GM10266 (cell line): ENCODE measurements around the gene APBA3.

Experiments used
- DNase-seq: peaks from one replicate; pipeline ENCODE4 v3.0.0; 2012; ENCODE audit errors: extremely low spot score
- TF ChIP-seq, protein P1 (sequence below): IDR thresholded peaks from 2 replicates; pipeline ENCODE4 v1.5.1; 2012; ENCODE audit warnings: mild to moderate bottlenecking, low read depth; ENCODE audit not compliant: control insufficient read depth, insufficient read depth; ENCODE audit errors: missing control alignments

APBA3 gene

DNA sequence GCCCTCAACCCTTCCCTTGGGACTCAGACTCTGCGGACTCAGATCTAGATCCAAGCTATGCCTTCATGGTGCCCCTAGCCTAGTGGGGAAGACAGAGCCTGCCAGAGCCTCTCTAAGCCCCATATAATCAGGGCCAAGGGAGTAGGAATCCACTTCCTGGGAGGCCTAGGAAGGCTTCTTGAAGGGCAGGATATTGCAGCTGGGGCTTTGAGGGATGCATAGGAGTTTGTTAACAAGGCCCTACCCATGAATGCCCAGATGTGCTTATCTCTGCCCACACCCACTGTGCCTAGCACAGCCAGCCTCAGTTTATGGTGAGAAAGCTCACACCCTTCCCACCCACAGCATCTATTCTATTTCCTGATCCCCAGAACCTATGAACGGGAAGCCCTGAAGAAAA, 11.3 kb downstream of the APBA3 start:
- TF ChIP-seq, protein P1, sequence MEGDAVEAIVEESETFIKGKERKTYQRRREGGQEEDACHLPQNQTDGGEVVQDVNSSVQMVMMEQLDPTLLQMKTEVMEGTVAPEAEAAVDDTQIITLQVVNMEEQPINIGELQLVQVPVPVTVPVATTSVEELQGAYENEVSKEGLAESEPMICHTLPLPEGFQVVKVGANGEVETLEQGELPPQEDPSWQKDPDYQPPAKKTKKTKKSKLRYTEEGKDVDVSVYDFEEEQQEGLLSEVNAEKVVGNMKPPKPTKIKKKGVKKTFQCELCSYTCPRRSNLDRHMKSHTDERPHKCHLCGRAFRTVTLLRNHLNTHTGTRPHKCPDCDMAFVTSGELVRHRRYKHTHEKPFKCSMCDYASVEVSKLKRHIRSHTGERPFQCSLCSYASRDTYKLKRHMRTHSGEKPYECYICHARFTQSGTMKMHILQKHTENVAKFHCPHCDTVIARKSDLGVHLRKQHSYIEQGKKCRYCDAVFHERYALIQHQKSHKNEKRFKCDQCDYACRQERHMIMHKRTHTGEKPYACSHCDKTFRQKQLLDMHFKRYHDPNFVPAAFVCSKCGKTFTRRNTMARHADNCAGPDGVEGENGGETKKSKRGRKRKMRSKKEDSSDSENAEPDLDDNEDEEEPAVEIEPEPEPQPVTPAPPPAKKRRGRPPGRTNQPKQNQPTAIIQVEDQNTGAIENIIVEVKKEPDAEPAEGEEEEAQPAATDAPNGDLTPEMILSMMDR: no peak
- no peak for DNase-seq

DNA sequence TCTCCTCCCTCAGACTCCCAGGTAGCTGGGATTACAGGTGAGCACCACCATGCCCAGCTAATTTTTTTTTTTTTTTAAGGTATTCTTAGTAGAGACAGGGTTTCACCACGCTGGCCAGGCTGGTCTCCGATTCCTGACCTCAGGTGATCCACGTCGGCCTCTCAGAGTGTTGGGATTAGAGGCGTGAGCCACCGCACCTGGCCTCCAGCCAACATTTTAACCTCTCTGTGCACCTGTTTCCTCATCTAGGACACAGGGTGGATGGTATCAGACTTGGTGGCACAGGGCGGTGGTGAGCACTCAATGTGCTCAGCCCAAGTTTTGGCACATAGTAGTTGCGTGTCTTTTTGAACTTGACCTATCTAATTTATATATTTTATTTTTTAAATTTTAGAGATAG, 12.5 kb downstream of the APBA3 start:
- DNase-seq: no peak
- TF ChIP-seq, protein P1: no peak

DNA sequence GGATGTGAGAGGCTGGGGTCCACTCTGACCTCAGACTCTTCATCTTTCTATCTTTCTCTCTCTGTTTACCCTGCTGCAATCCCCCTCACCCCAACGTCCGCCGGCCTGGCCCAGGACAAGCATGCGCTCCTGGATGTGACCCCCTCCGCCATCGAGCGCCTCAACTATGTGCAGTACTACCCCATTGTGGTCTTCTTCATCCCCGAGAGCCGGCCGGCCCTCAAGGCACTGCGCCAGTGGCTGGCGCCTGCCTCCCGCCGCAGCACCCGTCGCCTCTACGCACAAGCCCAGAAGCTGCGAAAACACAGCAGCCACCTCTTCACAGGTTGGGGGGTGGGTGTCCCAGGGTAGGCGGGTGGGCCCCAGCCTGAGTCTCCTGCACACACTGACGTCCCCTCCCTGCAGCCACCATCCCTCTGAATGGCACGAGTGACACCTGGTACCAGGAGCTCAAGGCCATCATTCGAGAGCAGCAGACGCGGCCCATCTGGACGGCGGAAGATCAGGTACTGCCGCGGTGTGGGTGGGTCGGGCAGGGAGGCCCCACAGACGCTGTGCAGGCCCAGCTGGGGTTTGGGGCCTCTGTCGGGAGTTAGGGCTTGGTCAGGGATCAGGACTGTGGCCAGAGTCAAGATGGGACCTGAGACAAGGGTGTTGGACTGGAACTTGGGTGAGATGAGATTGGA, 15.0 kb downstream of the APBA3 start:
- TF ChIP-seq, protein P1: no peak
- no peak for DNase-seq

DNA sequence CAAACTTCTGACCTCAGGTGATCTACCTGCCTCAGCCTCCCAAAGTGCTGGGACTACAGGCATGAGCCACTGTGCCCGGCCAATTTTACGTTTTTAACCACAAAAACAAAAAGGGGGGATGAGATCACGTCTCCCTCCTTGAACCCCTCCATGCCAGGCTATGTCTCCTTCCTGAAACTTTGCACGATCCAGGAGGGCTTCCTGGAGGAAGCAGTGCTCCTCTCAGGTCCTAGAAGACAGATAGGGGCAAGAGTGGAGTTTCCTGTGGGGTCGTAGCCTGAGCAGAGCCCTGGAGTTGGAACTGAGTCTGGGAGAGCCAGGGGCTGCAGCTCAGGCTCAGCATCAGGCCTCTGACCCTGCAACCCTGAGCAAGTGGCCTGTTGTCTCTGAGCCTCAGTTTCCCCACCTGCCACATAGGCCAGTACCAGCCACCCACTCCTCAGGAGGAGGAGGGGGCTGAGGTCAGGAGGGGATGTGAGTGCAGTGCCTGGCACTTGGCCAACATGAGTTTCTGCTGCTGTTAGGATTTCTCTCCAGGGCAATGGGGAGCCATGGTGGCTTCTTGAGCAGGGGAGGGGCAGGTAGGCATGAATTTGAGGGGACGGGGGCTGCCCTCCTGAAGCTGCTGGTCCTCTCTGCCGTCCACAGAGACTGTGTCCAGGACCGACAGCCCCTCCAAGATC, 16.0 kb downstream of the APBA3 start:
- no peak for DNase-seq
- TF ChIP-seq, protein P1: no peak

DNA sequence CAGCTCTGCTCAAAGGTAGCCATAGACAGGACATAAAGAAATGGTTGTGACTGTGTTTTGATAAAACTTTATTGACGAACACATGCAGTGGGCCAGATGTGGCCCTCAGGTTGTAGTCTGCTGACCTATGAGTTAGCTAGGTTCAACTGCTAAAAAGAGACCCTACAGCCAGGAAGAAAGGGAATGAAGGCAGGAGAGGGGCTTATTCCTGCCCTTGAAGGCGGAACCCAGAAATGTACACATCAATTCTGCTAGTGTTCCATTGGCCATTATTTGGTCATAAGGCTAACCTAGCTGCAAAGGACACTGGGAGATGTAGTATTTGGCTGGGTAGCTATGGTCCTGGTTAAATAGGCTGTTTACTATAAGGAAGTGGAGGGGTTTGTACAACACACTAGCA, 18.0 kb downstream of the APBA3 start:
- no peak for DNase-seq
- TF ChIP-seq, protein P1: no peak

DNA sequence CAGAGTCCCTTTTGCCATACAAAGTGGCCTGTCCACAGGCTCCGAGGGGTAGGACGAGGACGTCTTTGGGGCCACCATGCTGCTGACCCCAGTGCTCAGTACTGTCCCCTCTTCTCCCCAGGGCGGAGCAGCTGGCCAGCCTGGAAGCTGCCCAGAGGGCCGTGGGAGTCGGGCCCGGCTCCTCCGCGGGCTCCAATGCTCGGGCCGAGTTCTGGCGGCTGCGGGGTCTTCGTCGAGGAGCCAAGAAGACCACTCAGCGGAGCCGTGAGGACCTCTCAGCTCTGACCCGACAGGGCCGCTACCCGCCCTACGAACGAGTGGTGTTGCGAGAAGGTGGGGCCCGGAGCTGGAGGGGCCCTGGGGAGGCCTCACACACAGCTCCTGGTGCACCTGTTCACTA, 21.1 kb downstream of the APBA3 start:
- DNase-seq: no peak
- TF ChIP-seq, protein P1: no peak
